NCI-H2196 (cell line): Measurements from ENCODE around the gene SLC25A10.
A peak's percentile ranks its signal among the peaks of the same experiment; 100 is the strongest.

ENCODE experiments used
- DNase-seq: peaks from one replicate; lab custom pipeline; 2025; ENCODE audit not compliant: unreplicated experiment; lab: John Stamatoyannopoulos, UW

Gene SLC25A10

DNA sequence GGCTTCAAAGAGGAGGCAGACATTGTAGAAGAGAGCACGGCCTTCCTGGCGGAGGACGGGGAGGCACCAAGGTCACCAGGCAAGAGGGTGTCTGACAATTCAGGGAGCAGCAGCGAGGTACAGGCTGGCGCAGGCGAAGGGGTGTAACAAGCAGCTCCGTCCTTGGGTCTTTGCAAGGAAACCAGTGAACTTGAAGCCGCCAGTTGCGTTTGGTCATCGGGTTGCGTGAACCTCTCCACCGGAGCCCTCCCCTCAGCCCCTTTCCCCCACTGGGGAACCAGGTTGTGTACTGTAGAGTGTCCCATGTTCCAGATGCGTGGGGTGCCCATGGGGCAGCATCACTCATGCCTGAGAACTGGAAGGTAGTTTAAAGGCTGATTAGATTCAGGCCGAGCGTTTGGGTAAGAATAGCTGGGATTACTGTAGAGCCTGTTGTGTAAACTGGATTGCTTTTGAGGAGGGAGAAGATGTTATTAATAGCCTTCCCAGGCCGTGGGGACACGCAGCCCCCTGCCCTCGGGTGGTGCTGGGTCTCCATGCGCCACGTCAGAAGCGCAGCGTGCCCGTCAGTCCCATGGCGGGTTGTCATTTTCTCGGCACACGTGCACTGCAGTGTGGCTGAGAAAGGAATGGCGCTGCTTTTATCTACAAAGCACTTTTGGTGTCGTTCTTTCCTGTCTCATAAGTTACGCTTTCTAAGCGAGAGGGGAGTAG, 6.4 kb upstream of the SLC25A10 start:
- no peak for DNase-seq

DNA sequence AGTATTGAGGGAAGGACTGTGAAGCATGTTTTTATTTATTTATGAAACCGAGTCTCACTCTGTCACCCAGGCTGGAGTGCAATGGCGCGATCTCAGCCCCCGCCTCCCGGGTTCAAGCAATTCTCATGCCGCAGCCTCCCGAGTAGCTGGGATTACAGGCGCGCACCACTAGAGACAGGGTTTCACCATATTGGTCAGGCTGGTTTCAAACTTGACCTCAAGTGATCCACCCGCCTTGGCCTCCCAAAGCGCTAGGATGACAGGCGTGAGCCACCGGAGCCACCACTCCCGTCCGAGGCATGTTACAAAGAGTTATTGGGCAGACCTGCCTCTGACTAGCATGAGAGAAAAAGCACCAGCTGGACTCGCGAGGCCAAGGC, 5.9 kb upstream of the SLC25A10 start:
- no peak for DNase-seq

DNA sequence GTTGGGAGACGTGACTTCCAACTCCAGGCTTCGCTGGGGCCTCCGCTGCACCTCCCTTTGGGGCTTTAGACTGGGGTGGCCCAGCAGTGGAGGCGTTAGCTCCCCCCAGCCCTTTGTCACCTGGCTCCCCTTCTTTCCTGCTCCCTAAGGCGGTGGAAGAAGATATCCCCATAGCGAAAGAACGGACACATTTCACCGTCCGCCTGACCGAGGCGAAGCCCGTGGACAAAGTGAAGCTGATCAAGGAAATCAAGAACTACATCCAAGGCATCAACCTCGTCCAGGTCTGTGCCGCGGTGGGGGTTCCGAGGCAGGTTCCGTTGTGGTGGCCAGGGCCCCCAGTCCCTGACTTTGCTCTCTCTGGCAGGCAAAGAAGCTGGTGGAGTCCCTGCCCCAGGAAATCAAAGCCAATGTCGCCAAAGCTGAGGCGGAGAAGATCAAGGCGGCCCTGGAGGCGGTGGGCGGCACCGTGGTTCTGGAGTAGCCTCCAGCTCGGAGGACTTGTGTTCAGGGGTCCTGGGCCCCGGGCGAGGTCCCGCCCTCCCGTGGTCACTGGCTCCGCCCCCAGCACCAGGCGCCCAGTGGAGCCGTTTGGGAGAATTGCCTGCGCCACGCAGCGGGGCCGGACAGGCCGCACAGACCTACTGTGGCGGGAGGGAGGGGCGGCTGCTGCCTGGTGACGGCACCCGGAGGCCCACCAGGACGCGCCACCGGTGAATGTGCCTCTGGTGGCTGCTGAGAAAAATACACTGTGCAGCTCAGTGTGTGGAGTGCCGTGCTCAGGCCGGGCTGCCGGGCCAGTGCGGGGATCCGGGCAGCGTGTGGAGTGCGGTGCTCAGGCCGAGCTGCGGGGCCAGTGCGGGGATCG, 5.1 kb upstream of the SLC25A10 start:
- DNase-seq, result no peak

DNA sequence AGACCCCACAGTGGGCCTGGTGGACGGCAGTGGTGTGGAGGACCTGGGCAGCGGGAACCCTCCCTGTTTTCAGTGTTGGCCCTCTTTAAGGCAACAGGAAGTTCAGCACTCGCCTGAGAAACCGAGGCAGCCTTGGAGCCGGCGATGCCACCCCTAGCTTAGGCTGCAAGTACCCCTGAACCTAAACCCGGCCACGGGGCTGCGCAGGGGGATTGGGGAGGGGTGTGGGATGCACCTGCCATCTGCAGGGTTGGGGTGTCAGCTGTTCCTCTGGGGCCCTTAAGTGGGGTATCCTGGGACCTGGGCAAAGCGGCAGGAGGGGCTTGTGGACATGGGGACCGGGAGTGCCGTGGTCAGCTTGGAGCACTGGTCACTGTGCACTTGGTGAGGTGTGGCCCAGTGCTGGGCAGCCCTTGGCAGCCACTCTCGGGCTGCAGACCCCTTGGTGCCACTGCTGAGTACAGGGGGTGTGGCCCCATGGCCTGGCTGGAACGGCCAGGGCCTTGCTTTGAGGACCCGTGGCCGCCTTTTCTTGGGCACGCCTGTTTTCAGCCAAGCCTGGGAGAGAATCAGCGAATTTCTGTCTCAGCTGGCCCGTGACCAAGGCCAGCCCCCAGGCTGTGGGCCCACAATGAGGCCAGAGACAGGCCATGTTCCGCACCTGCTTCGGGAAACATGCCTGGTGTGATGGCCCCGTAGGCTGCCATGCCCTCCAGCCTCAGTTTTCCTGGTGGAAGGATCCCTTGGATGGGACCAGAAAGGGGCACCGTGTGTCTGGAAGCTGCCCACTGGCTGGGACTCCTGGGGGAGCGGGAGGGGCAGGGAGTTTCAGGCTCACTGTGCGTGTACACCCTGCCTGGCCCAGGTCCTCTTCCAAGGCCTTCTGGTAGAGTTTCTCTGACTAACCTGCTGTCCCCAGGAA, 4.1 kb upstream of the SLC25A10 start:
- no peak for DNase-seq

DNA sequence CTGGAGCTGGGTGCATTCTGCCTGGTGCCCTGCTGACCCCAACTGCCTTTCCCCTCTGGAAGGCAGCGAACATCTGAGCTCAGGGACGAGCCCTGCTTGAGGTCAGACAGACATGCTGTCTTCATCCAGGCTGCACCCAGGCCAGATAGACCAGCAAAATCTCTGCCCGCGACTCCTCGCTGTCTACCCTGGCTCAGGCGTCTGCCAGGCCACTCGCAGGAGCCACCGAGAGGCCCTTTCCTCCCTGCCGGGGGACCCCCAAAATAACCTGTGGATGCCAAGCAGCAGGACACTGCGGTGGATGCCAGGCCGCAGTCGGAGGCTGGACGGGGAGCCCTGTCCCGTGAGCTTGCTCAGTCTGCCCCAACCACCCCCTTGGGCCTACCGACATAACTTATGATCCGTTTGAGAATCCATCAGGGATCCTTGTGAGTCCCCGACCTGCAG, 3.3 kb upstream of the SLC25A10 start:
- no peak for DNase-seq

DNA sequence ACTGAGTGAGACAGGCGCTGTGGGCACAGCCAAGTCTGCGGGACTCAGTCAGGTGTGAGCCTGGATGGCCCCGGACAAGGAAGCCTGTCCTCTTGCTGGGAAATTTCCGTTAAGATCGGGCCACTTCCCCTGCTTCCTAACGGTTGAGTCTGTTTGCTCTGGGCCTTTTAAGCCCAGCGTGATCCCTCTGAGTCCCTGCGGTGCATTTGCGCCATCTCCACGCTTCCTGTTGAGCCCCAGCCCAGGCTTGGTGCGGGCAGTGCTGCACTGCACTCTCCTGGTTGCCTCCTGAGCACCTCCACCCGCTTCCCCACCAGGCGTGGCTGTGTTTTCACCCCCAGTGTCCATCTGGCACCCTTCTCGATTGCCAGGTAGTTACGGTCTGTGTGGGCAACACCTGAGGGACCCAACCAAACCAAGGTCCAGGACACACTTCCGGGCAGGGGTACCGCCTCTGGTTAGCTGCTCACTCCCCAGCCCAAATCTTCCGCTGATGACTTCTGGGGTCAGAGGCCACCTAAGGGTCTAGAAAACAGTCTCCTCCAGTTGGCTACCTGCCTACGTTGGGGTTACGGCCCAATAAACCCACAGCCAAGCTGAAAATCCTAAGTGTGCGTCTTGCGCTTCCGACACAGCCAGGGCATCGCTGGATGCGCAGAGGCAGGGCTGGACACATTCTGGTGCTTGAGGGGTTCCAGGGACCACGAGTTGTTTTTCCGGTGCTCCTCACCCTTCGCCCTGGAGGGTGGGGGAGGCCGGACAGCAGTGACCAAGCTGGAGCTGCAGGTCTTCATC, 1.4 kb upstream of the SLC25A10 start:
- DNase-seq, result no peak

DNA sequence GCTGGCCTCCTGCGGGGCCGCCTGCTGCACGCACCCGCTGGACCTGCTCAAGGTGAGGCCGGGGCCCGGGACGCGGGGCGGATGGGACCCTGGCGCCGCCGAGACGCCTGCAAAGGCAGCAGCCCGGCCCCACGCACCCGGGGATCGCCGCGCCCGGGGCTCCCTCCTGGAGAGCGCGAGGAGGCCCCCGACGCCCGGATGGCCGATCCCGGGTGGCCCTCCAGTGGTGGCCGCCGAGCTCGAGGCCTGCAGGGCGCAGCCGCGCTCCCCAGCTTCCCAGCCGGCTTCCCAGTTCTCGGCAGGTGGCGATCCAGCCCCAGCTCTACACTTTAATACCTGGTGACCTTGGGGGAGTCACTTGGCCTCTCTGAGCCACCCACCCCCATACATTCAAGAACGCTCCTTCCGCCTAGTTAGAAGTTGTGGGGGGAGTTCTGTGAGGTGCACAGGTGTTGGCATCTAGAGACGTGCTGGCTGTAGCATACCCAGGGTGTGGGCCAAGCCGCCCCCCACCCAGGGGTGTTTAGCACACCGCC, 452 bp downstream of the SLC25A10 start:
- peak; percentile 39 for DNase-seq

DNA sequence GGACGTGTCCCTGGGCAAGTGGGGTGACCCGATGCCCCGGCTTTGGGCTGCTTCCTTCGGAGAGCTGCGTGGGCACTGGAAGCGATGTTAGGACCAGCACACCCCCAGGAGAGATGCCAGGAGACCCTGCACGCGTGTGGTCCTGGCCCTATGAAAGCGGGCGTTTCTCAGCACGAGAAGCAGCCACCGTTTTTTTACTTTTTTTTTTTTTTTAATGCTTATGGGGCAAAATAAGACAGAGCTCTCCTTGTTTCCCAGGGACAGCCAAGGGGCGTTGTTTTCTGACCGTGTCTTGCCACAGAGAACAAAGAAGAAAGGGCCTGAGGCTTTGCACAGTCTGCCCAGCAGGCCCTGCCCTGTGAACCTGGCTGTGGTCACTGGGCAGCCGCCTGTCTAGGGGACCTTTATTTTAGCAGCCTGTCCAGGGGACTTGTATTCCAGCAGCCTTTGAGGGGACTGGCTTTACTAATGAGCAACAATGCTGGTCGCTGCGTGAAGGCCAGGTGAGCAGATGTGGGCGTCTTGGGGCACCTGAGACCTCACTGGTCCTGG, 996 bp downstream of the SLC25A10 start:
- DNase-seq, result no peak

DNA sequence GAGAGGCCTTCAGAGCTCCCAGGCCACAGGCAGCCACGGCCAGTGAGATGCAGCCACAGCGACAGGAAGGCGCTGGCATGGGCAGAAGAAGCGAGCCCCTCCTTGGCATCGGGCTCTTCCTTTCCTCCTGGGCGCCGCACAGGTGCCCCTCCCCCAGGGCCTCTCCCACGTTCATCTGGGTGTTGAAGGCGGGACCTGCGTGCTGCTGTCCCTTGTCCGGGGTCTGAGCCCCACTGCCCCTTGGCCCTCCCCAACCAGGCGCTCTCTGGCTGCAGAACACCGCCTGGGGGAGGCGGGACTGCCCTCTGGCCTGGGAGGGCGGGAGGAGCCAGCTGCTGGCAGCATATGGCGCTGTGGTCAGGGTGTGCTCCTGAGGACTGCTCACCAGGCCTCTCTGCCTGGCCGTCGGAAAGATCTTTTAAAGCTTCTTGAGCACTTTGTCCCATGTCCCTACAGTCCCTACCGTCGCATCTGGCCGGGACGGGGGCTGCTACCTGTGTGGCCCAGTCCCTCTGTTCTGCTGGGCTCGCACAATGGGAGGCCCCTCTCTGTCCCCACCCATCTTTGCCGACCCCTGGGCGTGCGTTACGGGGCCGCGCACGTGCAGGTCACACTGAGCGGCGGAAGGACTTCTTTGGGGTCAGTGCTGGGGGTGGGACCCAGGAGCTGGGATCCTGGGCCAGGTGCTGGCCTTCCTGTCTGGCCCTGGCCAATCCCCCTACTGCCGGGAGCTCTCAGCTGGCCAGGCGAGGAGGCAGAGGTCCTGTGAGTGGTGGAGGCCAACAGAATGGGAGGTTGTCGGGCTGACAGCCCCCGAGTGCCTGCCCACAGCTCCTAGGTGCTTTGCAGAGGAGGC, 1.7 kb downstream of the SLC25A10 start:
- peak; percentile 84 for DNase-seq

DNA sequence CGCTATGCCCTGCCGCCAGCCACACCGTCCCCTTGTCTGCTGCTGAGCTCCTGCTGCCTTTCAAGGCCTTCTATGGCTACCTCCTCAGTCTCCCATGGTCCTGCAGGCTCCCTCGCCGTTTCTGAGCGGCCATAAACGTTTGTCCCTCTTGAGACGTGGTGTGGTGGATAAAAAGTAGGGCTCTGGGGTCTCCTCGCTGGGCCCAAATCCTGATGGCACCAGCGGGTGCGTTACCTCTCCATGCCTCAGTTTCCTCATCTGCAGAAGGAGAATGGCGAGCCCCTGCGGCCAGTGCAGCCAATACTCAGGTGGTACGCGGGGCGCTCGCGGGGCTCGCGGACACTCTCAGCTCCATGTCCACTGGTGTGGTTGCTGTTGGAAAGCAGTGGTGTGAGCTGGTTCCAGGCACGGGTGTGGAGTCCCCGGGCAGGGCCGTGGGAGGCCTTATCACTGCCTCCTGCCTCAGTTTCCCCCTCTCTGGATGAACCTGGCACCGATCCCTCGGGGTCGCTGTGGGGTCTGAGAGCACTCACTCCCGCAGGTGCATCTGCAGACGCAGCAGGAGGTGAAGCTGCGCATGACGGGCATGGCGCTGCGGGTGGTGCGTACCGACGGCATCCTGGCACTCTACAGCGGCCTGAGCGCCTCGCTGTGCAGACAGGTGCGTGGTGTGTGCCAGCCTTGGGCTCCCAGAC, 2.5 kb downstream of the SLC25A10 start:
- DNase-seq, result no peak

DNA sequence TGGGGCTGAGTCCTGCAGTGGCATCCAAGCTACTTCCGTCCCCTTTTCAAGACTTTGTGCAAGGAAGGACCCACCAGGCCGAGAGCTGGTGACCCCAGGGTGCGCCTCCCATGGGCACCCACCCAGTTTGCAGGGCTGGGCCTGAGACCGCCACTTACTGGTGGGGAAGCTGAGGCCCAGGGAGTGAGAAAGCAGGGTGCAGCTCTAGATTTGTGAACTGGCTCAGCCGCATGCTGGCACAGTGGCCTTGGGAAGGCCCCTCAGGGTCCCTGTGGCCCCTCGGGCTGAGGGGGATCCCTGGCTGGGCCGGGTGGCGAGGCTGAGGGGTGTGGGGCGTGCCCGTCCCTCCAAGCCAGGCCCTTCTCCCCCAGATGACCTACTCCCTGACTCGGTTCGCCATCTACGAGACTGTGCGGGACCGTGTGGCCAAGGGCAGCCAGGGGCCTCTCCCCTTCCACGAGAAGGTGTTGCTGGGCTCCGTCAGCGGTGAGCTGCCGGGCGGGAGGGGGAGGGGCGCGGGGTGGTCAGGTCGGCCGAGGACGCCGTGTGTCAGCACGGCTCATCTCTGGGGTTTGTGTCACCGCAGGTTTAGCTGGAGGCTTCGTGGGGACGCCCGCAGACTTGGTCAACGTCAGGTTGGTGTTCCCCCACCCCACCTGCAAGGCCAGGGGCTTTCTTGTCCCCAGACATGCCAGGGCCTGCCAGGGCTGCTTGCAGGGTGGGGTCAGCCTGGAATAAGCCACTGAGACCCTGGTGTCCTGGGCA, 3.2 kb downstream of the SLC25A10 start:
- DNase-seq, result no peak

DNA sequence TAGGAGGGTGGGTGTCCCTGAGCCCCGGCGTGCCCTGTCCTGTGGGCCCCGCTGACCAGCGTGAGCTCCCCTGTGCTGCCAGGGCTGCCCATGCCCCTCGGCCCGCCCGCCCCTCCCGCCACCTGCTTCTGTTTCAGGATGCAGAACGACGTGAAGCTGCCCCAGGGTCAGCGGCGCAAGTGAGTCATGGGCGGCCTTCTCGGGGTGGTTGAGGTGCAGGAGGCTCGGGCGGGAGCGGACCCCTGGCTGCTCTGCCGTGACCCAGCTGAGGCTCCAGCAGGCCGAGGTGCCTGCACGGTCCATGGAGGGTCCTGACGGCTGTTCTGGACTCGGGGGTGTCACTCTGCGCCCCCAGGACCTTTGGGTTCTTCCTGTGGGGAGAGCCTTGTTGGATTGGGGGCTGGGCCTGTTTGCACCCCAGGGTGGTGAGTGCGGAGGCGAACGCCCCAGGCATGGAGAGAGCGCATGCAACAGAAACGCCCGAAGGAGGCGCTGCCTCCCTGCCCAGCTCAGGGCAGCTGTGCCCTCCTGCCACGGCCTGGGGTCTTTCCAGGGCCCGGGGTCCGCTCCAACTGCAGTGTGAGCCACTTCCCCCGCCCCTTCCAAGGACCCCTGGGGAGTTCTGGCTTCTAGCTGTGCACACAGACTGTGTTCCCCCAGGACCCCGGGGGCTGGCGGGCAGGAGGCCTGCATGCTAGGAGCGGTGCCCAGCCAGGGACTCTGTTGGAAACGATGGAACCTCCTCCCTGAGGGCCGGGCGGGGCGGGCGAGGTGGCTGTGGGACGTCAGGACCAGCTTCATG, 4.0 kb downstream of the SLC25A10 start:
- DNase-seq, result no peak

DNA sequence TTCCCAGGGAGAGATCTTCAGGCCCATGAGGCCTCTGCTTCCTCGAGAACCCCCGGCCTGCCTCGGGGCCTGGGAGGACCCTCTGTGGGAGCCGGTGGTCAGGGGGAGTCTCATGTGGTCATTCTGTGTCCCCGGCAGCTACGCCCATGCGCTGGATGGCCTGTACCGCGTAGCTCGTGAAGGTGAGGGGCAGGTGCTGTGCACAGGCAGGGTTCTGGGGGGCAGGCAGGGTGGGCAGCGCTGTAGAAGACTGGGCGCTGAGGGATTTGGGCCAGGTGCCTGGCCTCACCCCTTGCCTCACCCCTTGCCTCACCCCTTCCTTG, 4.6 kb downstream of the SLC25A10 start:
- no peak for DNase-seq

DNA sequence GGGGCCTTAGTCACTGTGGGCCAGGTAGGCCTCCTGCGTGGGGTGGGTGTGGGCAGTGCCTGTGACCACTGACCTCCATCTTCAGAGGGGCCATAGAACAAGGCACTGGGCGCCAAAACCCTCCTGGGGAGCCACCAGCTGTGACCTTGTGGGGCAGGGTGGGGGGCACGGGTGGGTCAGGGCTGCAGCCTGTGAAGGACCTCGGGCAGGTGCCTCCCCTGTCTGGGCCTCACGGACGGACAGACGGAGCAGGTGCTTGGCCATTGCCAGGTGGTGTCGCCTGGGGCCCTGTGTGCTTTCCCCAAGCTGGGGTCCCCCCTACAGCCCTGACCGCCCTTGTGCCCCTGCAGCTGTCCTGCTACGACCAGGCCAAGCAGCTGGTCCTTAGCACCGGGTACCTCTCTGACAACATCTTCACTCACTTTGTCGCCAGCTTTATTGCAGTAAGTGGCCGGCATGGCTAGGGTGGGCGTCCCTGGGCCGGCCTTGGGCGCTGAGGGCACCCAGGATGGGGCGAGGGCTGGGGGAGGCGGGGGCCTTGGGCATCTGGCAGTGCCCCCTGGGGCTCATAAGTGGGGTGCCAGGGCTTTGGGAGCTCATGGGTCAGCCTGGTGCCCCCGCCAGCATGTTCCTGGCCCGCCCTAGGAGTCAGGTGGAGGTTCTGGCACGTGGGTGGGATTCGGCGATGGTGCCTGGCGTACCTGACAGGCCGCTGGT, 5.1 kb downstream of the SLC25A10 start:
- no peak for DNase-seq

DNA sequence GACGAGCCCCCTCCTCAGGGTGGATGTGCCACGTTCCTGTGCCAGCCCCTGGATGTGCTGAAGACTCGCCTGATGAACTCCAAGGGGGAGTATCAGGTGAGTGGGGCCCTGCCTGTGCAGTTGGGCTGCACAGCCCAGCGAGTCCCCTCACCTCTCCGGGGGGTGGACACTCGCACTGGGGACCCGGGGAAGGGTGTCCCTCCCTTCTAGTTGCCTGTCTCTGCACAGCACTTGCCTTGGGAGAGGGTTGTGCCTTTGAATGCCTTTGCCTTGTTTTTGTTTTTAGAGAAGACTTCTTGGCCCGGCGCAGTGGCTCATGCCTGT, 5.6 kb downstream of the SLC25A10 start:
- DNase-seq, result no peak

DNA sequence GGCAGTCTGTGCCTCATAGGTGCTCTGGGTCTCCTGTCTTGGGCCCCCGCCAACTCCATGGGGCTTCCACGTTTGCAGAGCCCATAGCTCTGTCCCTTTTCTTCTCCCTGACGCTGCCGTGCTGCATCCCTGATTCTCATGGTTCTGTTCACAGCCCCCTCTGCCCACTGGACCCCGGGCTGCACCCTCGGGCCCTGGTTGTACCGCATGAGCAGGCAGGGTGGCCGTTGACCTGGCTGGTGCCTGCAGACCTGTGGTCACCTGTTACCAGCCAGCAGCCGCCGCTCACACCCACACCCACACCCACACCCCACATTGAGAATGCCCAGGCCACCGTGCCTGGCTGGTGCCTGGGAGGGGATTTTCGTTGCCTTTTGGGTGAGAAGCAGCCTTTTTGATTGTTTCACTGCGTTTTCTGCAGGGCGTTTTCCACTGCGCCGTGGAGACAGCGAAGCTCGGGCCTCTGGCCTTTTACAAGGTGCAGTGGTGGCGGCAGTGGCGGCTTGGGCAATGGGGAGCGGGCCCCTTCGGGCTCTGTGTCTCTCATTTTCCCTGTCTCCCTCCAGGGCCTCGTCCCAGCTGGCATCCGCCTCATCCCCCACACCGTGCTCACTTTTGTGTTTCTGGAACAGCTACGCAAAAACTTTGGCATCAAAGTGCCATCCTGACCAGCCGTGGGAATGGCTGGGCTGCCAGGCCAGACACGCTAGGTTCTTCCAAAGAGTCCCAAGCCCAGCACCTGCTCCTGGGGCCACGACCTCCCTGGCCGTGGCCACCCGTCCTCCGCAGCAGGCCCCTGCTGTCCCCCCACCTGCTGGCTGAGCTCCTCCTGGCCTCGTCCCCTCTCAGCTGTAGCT, 7.6 kb downstream of the SLC25A10 start:
- no peak for DNase-seq
